ENCODE data around the gene NRG3.

DNA sequence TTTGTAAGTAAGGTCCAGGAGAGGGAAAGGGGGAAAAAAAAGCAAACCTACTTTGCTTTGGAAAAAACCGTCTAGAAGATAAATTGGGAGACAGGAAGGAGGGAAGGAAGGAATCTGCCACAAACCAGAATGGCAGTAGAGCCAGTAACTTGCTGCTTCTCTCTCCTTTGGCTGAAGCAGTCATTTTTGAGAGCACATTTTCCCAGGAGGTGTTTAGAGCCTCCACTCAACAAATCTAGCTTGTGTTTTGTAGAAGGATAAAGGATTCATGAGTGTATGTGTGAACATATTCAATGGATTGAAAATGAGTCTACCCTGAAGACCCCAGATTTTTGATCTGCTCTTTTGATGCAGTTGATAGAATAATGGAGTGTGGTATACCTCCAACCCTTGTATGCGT lies 2.6 kb downstream of the NRG3 start:
- TF ChIP-seq SP1 (IDR thresholded peaks at IDR 0.05; ENCODE audit: low read depth) (no peak), EZH2phosphoT487 (IDR thresholded peaks at IDR 0.05; ENCODE audit: borderline replicate concordance) (no peak), CBX3 (IDR thresholded peaks at IDR 0.05; ENCODE audit: low read depth) (no peak), POLR2AphosphoS5 (IDR thresholded peaks at IDR 0.05; ENCODE audit: low read depth, low read length) (no peak), ZNF274 (IDR thresholded peaks at IDR 0.05; ENCODE audit: low read depth, low read length) (no peak), ELF1 (IDR thresholded peaks at IDR 0.05; ENCODE audit: borderline replicate concordance, low read depth) (no peak), EZH2 (IDR thresholded peaks at IDR 0.05) (no peak), MAX (IDR thresholded peaks at IDR 0.05) (no peak)
- TF ChIP-seq, protein P1, sequence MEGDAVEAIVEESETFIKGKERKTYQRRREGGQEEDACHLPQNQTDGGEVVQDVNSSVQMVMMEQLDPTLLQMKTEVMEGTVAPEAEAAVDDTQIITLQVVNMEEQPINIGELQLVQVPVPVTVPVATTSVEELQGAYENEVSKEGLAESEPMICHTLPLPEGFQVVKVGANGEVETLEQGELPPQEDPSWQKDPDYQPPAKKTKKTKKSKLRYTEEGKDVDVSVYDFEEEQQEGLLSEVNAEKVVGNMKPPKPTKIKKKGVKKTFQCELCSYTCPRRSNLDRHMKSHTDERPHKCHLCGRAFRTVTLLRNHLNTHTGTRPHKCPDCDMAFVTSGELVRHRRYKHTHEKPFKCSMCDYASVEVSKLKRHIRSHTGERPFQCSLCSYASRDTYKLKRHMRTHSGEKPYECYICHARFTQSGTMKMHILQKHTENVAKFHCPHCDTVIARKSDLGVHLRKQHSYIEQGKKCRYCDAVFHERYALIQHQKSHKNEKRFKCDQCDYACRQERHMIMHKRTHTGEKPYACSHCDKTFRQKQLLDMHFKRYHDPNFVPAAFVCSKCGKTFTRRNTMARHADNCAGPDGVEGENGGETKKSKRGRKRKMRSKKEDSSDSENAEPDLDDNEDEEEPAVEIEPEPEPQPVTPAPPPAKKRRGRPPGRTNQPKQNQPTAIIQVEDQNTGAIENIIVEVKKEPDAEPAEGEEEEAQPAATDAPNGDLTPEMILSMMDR (IDR thresholded peaks at IDR 0.05 in 2 of 3, conservative IDR thresholded peaks at IDR 0.05 in 1 of 3; ENCODE audit: borderline replicate concordance in 1 of 3, insufficient read depth in 1 of 3, low read depth in 2 of 3, low read length in 2 of 3) = no peak
- TF ChIP-seq, protein P2, sequence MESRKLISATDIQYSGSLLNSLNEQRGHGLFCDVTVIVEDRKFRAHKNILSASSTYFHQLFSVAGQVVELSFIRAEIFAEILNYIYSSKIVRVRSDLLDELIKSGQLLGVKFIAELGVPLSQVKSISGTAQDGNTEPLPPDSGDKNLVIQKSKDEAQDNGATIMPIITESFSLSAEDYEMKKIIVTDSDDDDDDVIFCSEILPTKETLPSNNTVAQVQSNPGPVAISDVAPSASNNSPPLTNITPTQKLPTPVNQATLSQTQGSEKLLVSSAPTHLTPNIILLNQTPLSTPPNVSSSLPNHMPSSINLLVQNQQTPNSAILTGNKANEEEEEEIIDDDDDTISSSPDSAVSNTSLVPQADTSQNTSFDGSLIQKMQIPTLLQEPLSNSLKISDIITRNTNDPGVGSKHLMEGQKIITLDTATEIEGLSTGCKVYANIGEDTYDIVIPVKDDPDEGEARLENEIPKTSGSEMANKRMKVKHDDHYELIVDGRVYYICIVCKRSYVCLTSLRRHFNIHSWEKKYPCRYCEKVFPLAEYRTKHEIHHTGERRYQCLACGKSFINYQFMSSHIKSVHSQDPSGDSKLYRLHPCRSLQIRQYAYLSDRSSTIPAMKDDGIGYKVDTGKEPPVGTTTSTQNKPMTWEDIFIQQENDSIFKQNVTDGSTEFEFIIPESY (IDR thresholded peaks at IDR 0.05; ENCODE audit: extremely low read depth, insufficient replicate concordance, low read length) = no peak
